Measurements from ENCODE around the gene CCDC188.

The CCDC188 gene

GRCh38 chr22:20150381-20151275, at the start of gene CCDC188:
Gene CCDC188, minus strand, starts transcription at chr22:20151055. Its CDS starts 69 bp downstream, at chr22:20150986.
- no peak for DNase-seq

- DNase-seq: no peak
These were observed 49.1 kb upstream of the CCDC188 start for GRCh38 chr22:20199906-20200305.

DNA sequence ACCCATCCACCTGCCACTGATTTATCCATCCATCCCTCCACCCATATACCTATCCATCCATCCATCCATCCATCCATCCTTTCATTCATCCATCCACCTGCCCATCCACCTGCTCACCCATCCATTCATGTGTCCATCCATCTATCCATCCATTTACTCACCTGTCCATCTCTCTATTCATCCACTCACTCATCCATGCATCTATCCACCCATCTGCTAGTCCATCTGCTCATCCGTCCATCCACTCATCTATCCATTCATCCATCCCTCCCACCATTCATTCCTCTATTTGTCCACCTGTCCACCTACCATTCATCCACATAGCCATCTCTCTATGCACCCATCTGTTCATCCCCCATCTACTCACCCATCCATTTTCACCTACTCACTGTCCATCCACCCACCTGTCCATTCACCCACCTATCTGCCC, 48.6 kb upstream of the CCDC188 start:
- DNase-seq: no peak

DNA sequence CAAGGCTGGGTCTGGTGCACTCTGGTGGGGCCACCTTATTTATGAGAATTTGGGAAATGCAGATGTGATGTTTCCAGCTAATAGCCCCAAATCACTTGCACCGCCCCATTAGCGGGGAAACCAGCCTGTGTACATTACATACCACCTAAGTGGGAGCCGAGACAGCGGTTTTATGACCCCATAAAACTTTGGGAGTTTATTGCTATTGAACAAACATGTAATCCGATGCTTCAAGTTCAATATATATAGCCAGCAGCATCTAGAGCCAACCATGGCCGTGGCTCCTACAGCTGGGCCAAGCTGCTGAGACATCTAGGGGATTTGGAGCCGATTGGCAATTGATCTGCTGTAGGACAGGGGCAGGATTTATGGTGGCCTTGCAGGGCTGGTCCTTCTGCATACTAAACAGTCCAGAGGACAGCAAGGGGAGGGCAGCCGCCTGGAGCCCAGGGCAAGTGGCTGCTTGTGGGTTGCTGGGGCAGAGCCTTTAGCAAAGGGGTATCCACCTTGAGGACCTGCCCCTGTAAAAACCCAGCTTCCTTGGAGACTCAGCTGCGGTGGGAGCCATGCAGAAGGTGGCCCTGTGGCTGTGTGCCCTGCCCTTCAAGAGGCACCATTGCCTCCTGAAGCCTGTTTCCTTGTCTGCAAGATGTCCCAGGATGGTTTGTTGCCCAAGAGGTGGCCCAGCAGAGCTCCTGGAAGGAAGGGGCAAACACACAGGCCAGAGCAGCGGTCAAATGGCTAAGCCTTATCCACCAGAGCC, 47.9 kb upstream of the CCDC188 start:
- DNase-seq: no peak

DNA sequence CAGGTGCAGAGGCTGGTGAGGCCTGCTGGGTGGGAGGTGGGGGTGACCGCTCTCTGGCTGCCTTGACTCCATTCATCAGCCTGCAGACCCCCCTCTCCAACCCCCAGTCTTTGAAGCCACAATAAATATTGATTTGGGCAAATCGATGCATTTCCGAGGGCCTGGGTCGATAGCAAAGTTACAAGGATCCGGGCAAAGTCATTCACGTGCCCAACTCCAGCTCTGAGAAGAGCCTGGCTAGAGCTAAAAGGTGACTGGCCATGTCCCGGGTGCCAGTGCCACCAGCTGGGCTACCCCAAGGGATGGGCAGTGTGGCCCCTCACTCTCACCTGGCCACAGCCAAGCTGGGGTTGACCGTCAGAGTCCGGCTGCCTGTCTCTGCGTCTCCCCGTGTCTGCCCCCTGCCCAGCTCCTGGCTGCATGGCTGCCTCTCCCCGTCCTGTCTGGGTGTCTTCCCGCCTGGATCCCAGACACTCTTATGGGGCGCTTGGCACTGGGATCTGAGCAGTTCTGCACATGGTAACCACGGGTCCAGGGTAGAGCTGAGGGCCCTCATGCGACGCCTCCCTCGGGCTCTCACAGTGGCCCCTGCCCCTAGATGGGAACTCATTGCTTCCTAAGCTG, 46.7 kb upstream of the CCDC188 start:
- DNase-seq: no peak

- no peak for DNase-seq
These were observed 45.4 kb upstream of the CCDC188 start for GRCh38 chr22:20196094-20196842.

DNA sequence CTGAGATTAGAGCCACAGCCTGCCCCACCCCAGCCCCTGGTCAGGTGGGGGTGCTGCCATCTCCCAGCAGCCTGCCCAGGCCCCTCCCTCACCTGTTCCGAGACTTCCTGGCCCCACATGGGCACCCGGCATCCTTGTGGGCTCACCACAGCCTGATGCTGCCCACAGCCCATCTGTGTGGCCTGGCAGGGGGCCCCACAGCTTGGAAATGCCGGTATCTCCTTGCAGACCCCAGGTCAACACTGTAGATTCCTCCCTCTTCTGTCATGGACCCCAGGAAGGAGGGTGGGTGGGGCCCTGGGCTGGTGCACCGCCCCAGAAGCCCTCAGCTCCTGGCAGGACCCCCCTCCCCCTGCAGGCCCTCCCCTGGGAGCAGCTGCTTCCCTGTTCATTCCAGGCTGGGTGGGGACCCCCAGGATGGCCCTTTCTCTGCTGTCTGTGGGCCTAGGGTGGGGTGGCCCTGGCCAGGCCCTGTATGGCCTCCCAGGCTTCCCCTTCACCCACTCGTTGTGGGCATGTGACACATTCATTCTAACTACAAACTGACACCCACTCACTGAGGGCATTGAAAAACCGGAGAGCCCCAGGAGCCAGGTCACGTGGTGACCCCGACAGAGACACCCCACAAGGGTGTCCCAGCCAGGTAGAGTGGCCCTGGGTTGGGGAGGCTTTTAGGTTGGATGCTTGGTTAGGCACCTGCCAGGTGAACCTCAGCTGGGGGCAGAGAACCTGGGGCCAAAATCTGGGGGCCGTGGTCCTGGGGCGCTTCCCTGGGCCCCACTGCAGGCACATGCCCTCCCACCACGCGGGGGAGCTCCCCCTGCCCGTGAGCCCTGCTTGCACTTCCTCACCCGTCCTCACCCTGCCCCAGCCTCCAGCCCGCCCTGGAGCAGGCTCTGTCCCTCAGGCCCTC, 44.1 kb upstream of the CCDC188 start:
- DNase-seq: no peak

DNA sequence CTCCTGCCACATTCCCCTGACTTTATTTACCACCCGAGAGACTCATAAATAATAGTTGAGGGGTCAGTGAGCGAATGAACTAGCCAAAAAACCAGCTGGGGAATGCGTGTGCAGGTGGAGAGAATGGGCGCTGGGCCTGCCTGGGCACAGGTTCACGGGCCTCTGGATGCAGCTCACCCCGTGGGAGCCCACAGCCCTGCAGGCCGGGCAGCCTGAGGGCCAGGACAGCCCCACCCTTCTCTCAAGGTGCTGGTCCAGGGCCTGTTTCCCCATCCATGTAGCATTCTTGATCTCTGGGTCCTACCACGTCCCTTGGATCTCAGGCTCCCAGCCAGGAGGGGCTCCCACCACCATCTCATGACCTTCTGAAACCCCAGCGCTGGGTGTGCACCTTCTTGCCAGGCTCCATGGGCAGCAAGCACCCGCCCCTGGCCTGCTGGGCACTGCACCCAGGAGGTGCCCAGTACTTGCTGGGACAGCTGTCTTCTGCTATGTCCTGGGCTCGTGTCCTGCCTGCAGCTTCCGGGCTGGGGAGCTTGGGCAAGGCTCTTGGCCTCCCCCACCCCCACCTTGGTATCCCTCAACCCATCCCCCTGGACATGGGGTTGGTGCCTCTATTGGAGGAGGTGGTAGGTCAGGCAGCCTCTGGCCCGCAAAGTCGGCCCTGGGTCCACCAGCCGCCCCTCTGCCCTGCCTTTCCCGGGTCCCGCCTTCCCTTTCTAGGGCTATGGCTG, 43.1 kb upstream of the CCDC188 start:
- DNase-seq: no peak

DNA sequence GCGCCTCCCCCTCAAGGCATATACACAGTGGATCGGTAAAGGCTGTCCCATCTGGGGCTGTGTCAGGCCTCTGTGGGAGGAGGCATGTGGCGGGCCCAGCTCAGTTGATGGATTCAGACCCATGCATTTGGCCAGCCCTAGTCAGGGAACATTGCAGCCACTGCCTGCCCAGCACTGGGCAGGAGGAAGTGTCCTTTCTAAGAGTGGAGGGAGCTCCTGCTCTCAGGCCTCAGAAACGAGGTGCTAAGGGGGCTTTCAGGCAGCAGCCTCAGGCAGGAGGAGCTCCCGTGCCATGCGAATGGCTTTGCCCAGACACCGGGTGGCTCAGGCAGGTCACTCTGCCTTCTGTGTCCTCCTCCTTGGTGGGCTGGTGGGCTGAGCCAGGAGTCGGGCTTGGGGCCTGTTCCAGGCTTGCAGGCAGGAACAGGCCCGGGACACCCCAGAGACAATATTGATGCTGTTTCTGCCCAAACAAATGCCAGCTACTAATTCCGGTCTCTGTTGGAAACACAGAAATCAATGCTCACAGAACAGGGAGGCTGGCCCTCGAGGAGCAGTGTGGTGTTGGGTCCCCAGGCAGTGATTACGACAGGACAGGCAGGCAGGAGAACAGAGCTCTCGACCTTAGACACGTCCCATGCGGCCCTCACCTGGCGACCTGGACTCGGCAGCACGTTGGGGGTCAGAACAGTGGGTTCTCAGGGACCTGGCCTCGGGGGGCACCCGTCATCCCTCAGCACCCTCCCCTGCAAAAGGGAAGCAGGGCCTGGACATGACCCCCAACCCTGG, 42.3 kb upstream of the CCDC188 start:
- no peak for DNase-seq

- no peak for DNase-seq
These were observed 41.6 kb upstream of the CCDC188 start for GRCh38 chr22:20192293-20192971.

GRCh38 chr22:20191803-20192202, 40.9 kb upstream of the CCDC188 start:
- DNase-seq: no peak

DNA sequence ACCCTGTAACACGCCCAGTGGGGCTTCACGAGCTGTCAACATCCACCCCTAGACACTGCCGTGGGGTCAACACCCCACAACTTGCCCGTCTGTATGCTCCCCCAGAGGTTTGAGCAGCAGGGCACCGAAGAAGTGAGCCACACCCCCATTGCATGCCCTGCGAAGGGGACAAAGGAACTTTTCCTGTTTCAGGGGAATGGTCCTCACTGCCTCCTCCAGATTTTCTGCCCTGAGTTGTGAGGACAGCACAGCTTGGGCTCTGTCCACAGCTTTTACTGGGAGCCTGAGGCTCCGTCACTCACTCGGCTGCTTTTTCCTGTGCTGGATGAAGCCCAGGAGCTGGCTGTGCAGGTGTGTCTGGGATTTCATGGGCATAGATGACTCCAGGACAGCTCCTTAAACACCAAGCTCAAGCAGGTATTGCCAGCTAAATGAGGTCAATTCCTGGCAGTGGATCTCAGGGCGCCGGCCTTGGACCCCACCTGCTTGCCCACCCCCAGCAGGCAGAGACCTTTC, 40.2 kb upstream of the CCDC188 start:
- no peak for DNase-seq

DNA sequence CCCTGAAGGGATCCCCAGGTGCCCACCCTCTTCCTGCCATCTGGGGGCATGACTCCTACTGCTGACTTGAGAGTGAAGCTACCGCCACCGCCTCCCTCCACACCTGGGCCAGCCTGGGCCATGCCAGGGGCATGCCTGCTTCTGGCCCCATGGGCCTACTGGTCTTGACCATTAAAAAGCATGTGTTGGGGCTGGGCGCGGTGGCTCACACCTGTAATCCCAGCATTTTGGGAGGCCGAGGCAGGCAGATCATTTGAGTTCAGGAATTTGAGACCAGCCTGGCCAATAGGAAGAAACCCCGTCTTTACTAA, 37.7 kb upstream of the CCDC188 start:
- DNase-seq: no peak

DNA sequence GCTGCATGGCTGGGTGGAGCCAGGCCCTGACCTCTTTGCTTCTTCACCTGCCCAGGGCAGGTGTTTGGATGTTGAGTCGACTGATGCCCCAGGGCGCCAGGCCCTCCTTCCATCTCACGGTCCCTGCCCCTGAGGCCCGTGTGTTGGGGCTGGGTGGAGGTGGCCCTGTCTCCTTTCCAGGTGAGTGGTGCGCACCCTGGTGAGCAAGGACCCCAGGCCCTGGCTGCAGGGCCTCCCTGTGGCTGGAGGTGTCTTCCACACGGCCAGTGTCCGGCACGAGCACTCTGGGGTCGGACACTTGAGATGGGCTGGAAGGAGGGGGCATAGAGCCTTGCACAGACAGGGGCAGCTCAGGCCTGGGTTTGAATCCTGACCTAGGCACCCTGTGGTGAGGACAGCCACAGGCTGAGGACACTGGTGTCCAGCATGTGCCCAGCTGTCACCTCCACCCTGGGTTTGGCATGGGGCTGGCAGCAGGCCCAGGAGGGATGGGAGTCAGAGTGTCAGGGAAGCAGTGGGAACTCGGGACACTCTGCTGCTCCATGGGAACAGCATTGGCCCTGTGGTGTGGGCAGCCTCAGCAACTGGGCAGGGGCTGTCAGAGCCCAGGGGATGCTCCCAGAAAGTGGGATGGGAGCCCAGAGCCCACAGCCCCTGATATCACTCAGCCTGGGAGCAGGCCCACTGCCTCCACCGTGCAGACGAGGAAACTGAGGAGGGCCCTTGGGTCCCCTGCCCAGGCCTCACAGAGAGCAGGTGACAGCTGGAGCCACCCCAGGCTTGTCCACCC, 37.1 kb upstream of the CCDC188 start:
- DNase-seq: no peak

GRCh38 chr22:20186871-20187546, 36.2 kb upstream of the CCDC188 start:
- no peak for DNase-seq

- no peak for DNase-seq
These were observed 35.5 kb upstream of the CCDC188 start for GRCh38 chr22:20186183-20186870.

GRCh38 chr22:20185750-20186149, 34.9 kb upstream of the CCDC188 start:
- no peak for DNase-seq

All from stimulated activated CD4-positive, alpha-beta T cell treated with anti-CD3 and anti-CD28 coated beads, Interleukin-4, amount 100 ng/mL, for 4 hours (primary cell).